ENCODE results near the gene GADL1. TPM values are rescaled to one million over a fixed set of nuclear protein-coding genes. Genes with fewer than 3 reads are reported as not detected.

GADL1 gene
- total and polyA plus RNA-seq, 9 donors, result 0.01 to 13.3 (median 0.23) TPM; not detected in 3

GRCh38 chr3:30704931-30705890, 189.2 kb downstream of the GADL1 start:
- Histone ChIP-seq H3K9me3 (peaks cover 0 to 6% of the 10 kb centered on the region in 2 donors), H3K4me3 (no peak overlapping the region), H3K4me1 (ENCODE audit: insufficient read depth) (no peaks in the 10 kb centered on the region), H3K27me3 (no peaks in the 10 kb centered on the region), H3K36me3 (no peaks in the 10 kb centered on the region), H3K27ac (no peak overlapping the region)
- 87 to 93% (median 90%) methylated on average over 9 of the region's 9 CpGs for WGBS, 3 donors
- DNase-seq, result no peak
- no peak for TF ChIP-seq EP300 (IDR thresholded peaks at IDR 0.05)
- no peak for TF ChIP-seq CTCF (IDR thresholded peaks at IDR 0.05)
- TF ChIP-seq POLR2A (IDR thresholded peaks at IDR 0.05), result no peak
- intact Hi-C loops (cut with DNase I), result no loop called here

GRCh38 chr3:30702828-30703397, 191.5 kb downstream of the GADL1 start:
- Histone ChIP-seq H3K4me3 (no peak overlapping the region), H3K36me3 (no peaks in the 10 kb centered on the region), H3K27me3 (no peaks in the 10 kb centered on the region), H3K27ac (no peak overlapping the region), H3K4me1 (ENCODE audit: insufficient read depth) (no peaks in the 10 kb centered on the region), H3K9me3 (peaks cover 0 to 6% of the 10 kb centered on the region in 2 donors)
- TF ChIP-seq POLR2A (IDR thresholded peaks at IDR 0.05) (no peak), EP300 (IDR thresholded peaks at IDR 0.05) (no peak)
- DNase-seq, result no peak
- WGBS, 3 donors, result 91 to 93% (median 92%) methylated on average over 2 of the region's 2 CpGs
- intact Hi-C loops (cut with DNase I), result no loop called here

GRCh38 chr3:30702038-30702827, 192.2 kb downstream of the GADL1 start:
- H3K36me3 ChIP-seq, result no peaks in the 10 kb centered on the region
- no peak for DNase-seq
- intact Hi-C loops (cut with DNase I), result no loop called here
- H3K27me3 ChIP-seq, result no peaks in the 10 kb centered on the region
- no peak overlapping the region for H3K27ac ChIP-seq
- TF ChIP-seq EP300 (IDR thresholded peaks at IDR 0.05), result no peak
- no peak for TF ChIP-seq POLR2A (IDR thresholded peaks at IDR 0.05)
- no peak for TF ChIP-seq CTCF (IDR thresholded peaks at IDR 0.05)
- H3K9me3 ChIP-seq, result peaks cover 0 to 6% of the 10 kb centered on the region in 2 donors
- H3K4me3 ChIP-seq, result no peak overlapping the region
- H3K4me1 ChIP-seq (ENCODE audit: insufficient read depth), result no peaks in the 10 kb centered on the region

DNA sequence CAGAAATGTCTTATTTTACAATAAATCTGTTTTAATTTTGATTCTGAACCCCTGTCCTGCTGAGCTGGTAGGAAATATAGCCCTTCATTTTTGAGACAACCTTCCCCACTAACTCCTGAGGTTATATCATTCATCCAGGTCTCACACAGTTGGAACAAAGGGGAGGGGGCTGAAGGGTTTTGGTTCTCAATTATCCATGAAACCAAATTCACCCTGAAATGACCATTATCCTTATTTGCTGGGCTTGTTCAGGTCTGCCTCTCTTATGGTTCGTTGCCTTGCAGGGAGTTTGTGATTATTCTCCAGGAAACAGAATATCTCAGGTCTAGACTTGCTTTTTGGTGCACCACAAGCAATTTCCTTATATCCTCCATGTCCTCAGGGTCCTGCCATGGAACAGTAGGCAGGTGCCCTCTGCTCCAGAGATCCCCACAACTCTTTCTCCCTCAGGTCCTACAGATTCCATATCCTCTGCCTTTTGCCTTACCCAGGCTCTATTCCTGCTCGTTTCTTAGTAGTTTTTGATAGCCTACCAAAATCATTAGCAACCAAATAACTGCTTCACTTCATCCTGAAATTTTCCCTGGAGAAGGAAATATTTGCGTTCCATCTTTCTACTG, 193.6 kb downstream of the GADL1 start:
- Histone ChIP-seq H3K27me3 (no peaks in the 10 kb centered on the region), H3K9me3 (peaks cover 0 to 6% of the 10 kb centered on the region in 2 donors), H3K36me3 (no peaks in the 10 kb centered on the region), H3K27ac (no peak overlapping the region), H3K4me1 (ENCODE audit: insufficient read depth) (peaks cover 2% of the 10 kb centered on the region), H3K4me3 (no peak overlapping the region)
- no peak for DNase-seq
- TF ChIP-seq EP300 (IDR thresholded peaks at IDR 0.05) (no peak), POLR2A (IDR thresholded peaks at IDR 0.05) (no peak), CTCF (IDR thresholded peaks at IDR 0.05) (no peak)
- intact Hi-C loops (cut with DNase I), result no loop called here
- 88 to 89% (median 88%) methylated on average over 3 of the region's 3 CpGs for WGBS, 3 donors
